Measurements from ENCODE around the gene KCNIP2. TPM values are rescaled to one million over a fixed set of nuclear protein-coding genes. Genes with fewer than 3 reads are reported as not detected.

Gene KCNIP2
- 0.32 and 1.3 TPM in 2 replicates for total RNA-seq

GRCh38 chr10:101843032-101844021 is at the start of gene KCNIP2:
Gene KCNIP2 (minus strand): TSS chr10:101843800. CDS start chr10:101843568, 232 bp downstream.

GRCh38 chr10:101818119-101818871 is 25.3 kb downstream of the KCNIP2 start, which contains the start of gene OGA:
Gene OGA (minus strand): TSS chr10:101818444. CDS start chr10:101818022, 422 bp downstream.

GRCh38 chr10:101782811-101783735 is 60.5 kb downstream of the KCNIP2 start, which contains the start of gene NPM3:
Gene NPM3 (minus strand): TSS chr10:101783446. CDS start chr10:101783390, 56 bp downstream.

Other genes starting within 250 kb of the KCNIP2 start
- gene FBXW4, start 148.6 kb downstream of the KCNIP2 start, total RNA-seq: 49.0 and 75.7 TPM in 2 replicates
- 0.16 TPM in 1 of 2 replicates, not detected in the other for gene FGF8, start 67.7 kb downstream of the KCNIP2 start, total RNA-seq
- gene NPM3, start 60.4 kb downstream of the KCNIP2 start, total RNA-seq: 93.2 and 113 TPM in 2 replicates
- 98.1 and 109 TPM in 2 replicates for gene OGA, start 25.4 kb downstream of the KCNIP2 start, total RNA-seq
- 9.3 and 9.4 TPM in 2 replicates for gene ARMH3, start 212.4 kb upstream of the KCNIP2 start, total RNA-seq
- gene HPS6, start 221.5 kb upstream of the KCNIP2 start, total RNA-seq: 18.4 and 22.4 TPM in 2 replicates